GM19455 (cell line): ENCODE data around the gene DCAF7.

Experiments used
- ATAC-seq: cut with Tn5 transposase; IDR thresholded peaks from one replicate; pipeline ENCODE4 v1.9.1; 2021; ENCODE audit not compliant: unreplicated experiment

The DCAF7 gene

DNA sequence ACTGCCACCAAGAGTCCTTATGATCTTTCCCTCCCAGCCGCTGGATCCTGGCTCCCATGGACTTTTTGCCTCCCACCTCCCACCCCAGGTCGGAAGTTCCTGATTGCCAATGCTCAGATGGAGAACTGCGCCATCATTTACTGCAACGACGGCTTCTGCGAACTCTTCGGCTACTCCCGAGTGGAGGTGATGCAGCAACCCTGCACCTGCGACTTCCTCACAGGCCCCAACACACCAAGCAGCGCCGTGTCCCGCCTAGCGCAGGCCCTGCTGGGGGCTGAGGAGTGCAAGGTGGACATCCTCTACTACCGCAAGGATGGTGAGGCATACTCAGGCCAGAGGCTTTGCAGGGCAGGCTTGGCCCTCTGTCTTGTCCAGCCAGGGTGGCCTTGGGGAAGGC, 26.2 kb upstream of the DCAF7 start:
- no peak for ATAC-seq

DNA sequence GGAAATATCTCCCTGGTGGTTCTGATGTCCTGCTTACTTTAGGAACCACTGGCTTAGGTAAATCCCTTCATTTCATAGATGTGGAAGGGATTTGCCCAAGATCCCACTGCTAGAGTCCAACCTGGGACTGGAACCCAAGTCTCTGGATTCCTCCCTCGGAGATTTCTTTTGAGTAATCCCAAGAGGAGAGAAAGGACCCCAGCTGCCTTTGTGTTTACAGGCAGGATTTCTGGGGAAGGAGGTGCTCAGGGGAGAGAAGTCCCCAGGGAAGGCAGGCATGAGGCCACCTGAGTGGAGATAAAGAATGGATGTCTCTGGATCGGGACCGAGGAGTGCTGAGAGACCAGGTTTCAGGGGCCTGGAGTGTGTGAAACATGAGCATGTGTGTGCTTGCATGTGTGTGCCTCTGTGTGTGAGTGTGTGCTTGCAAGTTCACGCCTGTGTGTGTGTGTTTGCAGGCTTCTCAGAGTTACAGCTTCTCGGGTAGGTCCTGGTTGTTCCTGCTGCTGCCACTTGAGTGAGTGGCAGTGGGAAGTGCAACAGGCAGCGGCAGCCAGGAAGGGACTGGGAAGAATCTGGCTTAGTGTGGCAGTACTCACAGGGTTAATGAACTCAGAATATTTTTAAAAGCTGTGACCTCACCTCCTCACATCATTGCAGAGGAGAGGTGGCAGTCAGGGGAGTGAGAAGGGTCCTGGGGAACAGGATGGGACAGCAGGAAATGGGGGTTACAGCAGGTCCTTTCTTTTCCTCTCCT, 24.9 kb upstream of the DCAF7 start:
- ATAC-seq, result no peak

DNA sequence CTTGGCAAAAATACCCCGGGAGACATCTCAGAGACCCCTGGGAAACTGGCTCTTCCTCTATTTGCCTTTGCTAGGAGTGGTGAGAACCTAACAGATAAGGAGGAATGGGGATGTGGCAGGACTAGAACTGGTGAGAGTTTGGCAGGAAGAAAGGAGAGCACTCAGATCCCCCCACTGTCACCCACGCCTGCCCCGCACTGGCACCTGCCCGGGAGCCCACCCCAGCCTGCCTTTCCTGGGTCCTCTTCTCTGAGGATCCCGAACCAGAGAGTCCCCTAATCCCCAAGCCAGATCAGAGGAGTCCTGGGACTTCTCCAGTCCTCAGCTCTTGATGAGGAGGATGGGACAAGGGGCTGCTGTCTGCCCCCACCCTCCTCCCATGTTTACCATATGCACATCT, 23.4 kb upstream of the DCAF7 start:
- ATAC-seq, result no peak

DNA sequence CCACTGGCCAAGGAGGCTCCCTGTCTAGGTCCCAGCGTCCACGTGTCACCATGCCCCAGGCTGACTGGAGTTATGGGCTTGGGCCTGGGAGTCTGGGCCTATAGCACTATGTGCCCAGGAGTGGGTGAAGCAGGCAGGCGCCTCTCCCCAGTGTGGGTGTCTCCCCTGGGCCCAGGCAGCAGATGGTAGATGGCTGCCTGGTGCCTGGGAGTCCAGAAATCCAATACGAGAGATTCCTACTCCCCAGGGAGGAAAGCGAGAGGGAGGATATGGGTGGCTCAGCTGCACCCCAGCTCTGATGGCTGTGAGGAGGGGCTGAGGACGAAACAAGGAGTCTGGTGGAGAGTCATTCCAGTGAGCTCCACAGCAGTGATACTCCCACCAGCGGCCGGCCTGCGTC, 22.1 kb upstream of the DCAF7 start:
- no peak for ATAC-seq

DNA sequence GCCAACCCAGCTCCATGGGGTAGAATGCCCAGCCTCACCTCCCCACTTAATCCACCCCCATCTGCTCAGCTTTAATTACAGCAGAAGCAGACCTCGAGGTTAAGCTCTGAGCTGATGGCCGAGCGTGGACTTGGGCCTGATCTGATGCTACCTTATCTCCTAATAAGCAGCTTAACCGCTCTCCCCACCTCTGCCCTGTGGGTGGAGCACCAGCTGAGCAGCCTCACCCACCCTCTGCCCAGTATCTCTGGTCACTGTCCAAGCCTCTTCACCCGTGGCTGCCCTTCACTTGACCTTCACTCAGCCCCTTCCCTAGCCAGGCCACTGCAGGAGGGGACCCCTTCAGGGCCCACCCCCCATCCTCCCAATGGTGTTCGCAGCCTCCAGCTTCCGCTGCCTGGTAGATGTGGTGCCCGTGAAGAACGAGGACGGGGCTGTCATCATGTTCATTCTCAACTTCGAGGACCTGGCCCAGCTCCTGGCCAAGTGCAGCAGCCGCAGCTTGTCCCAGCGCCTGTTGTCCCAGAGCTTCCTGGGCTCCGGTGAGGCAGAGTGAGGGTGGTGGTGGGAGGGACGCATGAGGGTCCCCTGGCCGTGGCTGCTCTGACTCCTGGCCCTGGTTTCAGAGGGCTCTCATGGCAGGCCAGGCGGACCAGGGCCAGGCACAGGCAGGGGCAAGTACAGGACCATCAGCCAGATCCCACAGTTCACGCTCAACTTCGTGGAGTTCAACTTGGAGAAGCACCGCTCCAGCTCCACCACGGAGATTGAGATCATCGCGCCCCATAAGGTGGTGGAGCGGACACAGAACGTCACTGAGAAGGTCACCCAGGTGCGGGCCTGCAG, 20.3 kb upstream of the DCAF7 start:
- ATAC-seq, result no peak

DNA sequence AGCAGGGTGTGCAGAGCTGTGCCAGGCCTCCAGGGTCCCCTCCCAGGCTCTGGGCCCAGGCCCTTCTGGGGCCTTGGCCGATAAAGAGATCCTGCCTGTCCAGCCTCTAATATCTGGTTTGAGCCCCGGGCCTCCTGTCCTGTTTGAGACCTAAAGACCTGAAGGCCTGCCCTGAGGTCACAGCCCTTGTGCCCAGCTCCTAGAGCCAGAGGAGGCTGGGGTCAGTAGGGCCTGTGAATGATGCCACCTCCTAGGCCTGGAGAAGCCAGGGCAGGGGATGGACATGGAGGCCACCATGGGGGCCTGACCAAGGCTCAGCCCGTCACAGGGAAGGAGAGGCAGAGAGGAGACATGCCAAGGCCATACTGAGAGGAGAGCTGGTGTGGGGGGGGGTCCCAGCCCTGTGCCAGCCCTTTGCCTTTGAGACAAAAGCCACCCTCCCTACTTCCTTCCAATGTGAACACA, 19.7 kb upstream of the DCAF7 start:
- ATAC-seq, result no peak

DNA sequence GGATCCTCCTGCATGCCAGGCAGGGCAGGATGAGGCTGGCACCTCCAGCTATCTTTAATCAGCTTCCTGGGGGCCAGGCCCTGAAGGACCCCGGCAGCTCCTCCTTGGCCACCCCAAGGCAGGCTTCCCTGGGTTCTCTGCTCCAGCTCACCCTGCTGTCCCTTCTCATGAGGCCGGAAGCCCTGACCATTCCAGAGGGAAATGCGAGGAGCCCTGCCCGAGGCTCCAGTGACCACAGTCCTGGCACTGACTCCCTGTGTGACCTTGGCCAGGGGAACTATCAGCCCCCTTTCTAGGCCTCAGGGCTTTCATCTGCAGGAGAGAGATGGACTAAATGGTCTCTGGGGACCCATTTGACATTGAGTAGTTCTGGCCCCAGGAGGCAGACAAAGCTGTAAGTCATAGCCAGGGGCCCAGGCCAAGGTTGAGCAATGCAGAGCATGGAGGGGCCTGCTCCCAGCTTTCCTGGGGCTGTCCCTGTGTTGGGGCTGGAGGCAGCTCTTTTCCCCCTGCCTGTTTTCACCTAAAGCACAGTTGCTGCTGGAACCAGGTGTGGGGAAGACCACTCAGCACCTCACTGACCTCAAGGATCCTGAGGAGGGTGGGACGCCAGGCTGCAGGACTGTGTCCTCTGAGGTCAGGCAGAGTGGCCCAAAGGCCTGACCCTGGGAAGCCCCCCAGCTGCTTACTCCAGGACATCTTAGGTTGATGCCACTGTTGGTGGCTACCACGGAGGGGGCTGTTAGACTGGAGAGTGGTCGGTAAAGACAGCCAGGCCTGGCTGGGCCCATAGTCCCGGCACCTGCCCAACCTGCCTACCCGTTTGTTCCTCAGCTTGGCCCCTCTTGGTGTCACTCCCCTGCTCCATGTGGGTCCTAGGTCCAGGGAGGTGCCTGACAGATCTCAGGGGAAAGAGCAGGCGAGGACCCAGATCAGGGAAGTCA, 19.0 kb upstream of the DCAF7 start:
- ATAC-seq, result no peak

DNA sequence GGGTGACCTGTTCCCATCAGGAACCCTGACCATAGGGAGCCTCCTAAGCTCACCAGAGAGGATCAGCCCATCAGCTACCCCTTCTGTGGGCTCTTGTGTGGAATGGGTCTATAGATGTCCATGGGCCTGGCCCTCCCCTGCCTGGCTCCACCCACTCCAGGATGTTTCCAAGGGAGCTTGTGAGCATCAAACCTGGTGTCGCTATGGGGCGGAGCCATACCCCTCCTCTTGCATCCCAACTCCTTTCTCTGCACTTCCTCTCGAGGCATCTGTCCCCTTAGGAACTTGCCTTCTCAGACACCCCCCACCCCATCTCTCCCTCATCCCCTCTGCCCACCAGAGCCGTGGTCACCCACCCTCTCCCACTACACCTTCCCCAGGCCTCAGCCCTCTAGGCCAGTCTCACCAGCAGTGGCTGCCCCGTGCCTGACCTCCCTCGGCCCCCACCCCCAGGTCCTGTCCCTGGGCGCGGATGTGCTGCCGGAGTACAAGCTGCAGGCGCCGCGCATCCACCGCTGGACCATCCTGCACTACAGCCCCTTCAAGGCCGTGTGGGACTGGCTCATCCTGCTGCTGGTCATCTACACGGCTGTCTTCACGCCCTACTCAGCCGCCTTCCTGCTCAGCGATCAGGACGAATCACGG, 16.7 kb upstream of the DCAF7 start:
- no peak for ATAC-seq

DNA sequence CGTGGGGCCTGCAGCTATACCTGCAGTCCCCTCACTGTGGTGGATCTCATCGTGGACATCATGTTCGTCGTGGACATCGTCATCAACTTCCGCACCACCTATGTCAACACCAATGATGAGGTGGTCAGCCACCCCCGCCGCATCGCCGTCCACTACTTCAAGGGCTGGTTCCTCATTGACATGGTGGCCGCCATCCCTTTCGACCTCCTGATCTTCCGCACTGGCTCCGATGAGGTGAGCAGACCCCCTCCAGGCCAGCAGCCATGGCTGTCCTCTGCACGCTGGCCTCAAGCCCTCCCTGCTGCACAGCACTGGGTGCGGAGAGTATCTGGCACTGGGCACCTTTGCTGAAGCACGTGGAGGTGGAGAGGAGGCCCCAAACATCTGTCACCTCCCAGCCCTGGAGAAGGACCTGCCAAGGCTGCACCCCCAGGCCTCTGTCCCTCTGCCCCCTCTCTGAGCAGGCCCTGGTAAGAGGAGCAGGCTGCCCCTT, 16.2 kb upstream of the DCAF7 start:
- no peak for ATAC-seq

DNA sequence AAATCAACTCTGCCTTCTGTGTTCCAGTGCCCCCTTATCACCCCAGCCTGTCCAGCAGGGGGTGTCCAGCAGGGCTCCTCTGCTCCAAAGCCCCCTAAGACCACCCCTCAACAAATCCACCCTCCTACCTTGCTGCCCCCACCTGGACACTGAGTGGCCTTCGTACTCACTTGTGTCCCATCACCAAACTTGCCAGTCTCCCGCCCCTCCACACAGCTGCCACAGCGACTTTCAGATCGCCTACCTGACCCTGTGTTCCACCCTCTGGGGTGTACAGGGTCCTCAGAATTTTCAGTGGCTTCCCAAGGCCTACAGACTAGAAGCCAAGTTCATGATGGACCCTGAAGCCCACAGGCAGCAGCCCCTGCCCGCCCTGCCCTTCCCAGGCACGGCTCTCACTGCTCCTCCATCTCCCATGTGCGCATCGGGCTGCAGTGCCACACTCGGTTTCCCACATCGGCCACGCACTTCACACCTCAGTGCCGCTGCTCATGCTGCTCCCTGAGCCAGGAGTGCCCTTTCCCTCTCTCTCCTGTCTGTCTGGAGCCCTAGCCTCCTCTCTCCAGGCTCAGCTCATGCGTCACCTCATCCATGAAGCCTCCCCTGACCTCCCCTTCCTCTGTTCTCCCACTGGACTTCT, 15.3 kb upstream of the DCAF7 start:
- ATAC-seq, result no peak

DNA sequence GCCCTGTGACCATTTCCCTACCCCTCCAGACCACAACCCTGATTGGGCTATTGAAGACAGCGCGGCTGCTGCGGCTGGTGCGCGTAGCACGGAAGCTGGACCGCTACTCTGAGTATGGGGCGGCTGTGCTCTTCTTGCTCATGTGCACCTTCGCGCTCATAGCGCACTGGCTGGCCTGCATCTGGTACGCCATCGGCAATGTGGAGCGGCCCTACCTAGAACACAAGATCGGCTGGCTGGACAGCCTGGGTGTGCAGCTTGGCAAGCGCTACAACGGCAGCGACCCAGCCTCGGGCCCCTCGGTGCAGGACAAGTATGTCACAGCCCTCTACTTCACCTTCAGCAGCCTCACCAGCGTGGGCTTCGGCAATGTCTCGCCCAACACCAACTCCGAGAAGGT, 14.6 kb upstream of the DCAF7 start:
- no peak for ATAC-seq

DNA sequence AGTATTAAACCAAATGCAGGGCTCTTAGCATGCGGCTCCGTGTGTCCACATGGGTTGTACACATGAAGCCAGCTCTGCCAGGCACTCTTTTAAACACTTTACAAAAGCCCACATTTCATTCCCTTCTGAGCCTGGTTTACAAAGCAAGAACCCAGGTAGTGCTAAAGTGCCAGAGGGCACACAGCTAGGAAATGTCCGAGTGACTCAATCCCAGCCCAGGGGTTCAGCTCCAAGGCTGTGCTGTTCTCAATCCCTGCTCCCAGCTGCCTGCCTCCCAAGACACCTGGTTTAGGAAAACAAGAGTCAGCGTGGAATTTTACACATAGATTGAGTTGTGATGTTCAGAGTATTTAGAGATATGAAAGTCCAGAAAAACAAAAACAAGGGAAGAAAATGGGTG, 13.3 kb upstream of the DCAF7 start:
- ATAC-seq, result no peak

DNA sequence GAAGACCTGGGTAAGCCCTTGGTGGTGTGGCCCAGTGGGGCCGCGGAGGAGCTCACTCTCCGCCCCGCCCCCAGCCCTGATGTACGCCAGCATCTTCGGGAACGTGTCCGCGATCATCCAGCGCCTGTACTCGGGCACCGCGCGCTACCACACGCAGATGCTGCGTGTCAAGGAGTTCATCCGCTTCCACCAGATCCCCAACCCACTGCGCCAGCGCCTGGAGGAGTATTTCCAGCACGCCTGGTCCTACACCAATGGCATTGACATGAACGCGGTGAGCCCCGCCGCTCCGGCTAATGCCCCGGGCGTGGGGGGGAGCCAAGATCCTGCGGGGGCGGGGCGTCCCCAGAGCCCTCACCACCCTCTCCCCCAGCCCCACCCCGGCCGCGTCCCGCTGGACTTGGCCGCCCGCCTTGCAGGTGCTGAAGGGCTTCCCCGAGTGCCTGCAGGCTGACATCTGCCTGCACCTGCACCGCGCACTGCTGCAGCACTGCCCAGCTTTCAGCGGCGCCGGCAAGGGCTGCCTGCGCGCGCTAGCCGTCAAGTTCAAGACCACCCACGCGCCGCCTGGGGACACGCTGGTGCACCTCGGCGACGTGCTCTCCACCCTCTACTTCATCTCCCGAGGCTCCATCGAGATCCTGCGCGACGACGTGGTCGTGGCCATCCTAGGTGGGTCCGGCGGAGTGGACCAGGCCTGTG, 12.1 kb upstream of the DCAF7 start:
- ATAC-seq, result no peak

DNA sequence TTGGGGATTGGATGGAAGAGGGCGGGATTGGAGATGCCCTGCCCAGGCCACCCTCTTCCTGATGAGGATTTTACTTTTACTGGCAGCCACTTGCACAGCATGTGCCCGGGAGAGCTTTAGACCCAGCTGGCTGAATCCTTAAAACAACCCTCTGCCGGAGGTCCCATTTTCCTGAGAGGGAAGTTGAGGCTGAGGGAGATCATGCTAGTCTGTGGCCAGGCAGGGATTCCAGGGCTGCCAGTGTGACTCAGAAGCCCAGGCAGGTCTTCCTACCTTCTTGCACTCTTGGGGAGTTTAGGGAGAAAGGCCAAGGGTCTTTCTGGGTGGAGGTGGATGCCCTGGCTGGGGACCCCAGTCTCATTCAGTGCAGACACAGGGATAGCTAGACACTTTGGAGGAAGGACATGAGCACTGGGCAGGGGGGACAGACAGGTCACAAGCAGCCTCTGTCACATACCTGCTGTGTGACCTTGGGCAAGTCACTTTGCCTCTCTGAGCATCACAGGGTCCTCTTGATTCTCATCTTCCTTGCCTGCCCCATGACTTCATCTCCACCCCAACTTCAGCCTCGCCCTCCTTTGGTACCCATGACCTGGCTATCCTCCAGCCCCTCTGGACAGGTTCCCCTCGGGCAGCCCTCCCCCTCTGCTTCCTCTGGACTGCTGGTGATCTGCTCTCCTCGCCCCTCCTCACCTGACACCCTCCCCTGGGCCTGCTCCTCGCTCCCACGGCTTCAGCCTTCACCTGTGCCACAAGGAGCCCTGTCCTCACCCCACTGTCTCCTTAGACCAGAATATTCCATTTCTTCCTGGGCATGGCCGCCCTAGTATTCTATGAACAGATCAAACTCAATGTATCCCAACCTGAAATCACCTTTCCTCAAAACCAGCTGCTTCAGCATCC, 11.3 kb upstream of the DCAF7 start:
- ATAC-seq, result no peak

DNA sequence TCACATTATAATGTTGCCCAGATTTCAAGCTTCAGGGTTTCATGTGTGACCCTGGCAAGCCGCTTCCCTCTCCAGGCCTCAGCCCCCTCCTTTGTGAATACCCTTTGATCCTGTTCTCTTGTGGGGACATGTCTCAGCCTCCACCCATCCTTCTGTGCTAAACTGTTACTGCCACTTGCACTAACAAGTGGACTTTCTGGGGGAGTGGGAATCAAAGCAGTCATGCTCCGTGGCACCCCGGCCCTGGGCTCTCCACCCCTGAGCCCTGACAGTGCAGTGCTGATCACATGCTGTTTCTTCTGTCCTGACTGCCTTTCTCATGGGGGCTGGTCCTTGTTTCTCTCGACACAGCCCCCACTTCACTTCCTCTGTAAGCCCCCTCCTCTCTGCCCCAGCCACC, 9.7 kb upstream of the DCAF7 start:
- no peak for ATAC-seq

DNA sequence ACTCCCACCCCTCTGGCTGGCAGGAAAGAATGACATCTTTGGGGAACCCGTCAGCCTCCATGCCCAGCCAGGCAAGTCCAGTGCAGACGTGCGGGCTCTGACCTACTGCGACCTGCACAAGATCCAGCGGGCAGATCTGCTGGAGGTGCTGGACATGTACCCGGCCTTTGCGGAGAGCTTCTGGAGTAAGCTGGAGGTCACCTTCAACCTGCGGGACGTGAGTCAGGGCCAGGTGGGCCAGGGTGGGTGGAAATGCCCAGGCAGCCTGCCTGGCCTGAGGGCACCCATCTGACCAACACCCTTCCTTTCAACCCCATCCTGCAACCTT, 8.1 kb upstream of the DCAF7 start:
- no peak for ATAC-seq

DNA sequence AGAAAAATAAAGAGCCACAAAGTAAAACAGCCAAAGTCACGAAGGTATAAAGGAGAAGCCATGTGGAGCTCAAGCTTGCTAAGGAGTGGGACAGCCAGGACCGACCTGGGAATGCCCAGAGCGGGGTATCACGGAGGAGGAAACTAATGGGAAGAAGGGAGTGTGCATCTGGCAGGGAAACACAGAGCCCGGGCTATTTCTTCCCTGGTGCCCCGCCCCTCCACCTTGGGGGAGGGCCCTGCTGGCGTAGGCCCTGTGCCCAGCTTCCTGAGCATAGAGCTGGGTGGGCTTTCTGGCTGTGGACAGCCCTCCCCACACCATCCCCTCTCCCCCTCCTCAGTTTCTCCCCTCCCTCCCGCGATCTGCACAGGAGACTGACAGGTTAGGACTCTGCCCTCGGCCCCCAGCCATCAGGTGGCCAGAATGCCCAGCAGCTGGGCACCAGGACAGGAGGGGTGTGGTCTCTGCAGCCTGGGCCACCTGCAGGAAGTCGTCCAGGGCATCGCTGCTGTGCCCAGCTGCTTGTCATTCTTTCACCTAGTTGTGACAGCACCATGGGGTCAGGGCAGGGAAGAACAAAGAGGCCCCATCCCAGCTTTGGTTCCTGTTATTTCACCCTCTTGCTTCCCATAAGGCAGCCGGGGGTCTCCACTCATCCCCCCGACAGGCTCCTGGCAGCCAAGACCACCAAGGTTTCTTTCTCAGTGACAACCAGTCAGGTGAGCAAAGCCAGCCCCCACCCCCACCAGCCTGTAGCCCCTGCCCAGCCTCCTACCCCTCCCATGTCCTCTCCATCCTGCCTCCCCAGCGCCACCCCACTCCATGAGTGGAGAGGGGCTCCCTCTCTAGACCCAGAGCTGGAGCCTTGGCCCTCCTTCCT, 7.1 kb upstream of the DCAF7 start:
- no peak for ATAC-seq
